ENCODE measurements around the gene GPR155.

DNA sequence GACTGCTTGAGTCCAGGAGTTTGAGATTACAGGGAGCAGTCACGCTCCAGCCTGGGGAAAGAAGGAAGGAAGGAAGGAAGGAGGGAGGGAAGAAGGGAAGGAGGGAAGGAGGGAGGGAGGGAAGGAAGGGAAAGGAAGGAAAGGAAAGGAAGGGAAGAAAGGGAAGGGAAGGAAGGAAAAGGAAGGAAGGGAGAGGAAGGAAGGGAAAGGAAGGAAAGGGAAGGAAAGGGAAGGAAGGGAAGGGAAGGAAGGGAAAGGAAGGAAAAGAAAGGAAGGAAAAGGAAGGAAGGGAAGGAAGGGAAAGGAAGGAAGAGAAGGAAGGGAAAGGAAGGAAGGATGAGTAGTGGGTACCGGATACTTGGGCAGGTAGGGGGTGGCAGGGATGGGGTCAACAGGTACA lies 32.3 kb downstream of the GPR155 start:
- TF ChIP-seq SUZ12 (IDR thresholded peaks at IDR 0.05; ENCODE audit: extremely low read depth, insufficient read depth, insufficient read length) (no peak), ZNF274 (IDR thresholded peaks at IDR 0.05; ENCODE audit: low read depth, low read length) (no peak)
